NOMO-1 treated with dmso at 0.1 percent for 144 hours (cell line): Measurements from ENCODE around the gene KIFAP3.

Experiments
- DNase-seq: peaks from one replicate; lab custom pipeline; 2025; ENCODE audit not compliant: unreplicated experiment; lab: John Stamatoyannopoulos, UW

Gene KIFAP3

GRCh38 chr1:169995993-169996392 lies 78.5 kb downstream of the KIFAP3 start:
- DNase-seq, result no peak

DNA sequence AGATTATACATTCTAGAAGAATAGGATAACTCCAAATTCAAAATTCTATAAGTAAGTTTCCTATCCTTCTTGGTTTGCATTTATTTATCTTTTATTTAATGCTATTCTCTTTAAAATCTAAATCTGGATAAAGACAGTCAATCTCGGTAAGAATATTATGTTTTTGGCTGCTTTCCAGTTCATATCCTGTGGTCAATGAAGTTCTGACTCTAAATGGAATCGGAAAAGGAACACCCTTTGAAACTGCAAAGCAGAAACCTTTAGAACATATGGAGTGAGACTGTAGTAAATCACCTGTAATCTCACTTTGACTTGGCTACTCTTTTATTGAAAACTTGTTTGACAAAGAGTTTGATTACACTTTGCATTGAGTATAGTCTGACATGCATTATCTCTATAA lies 85.2 kb downstream of the KIFAP3 start:
- no peak for DNase-seq

- DNase-seq, result no peak
Observed at GRCh38 chr1:169985757-169986156, 88.7 kb downstream of the KIFAP3 start.

GRCh38 chr1:169974067-169974466 lies 100.4 kb downstream of the KIFAP3 start:
- DNase-seq, result no peak

DNA sequence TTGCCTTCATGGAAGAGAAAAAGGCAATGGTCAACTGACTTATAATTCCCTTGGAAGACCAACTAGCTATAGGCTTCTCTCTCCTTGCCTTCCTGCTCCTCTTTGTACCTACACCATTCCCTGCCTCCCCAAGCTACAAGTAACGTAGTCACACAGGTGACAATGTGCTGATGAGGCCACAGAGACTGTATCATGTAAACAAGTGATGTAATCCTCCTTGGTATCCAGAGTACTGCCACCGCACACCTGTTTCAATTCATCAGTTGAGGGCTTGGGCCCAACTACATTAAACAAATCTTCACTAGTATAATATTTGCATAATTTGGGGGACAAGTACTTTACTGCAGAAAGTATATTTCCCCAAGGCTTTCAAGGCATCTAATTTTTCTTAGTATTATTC lies 104.4 kb downstream of the KIFAP3 start:
- DNase-seq, result no peak

GRCh38 chr1:169968174-169968573 lies 106.3 kb downstream of the KIFAP3 start:
- DNase-seq, result no peak

DNA sequence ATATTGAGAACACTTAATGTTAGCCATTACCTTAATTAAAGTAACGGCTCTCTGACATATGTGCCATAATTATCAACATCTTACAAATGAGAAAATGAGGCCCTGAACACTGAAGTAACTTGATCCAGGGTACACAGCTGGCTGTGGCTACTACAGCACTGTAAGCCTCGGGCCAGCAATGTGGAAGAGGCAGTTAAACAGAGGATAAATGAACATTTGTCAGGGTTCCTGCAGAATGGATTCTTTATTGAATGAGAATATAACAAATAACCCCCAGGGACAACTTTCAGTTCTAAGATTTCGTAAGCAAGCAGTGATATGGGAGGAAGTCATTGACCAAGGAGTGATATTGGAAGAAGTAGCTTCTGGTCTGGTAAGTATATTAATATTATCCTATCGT lies 110.3 kb downstream of the KIFAP3 start:
- DNase-seq, result no peak

GRCh38 chr1:169959686-169960085 lies 114.8 kb downstream of the KIFAP3 start:
- DNase-seq, result no peak

DNA sequence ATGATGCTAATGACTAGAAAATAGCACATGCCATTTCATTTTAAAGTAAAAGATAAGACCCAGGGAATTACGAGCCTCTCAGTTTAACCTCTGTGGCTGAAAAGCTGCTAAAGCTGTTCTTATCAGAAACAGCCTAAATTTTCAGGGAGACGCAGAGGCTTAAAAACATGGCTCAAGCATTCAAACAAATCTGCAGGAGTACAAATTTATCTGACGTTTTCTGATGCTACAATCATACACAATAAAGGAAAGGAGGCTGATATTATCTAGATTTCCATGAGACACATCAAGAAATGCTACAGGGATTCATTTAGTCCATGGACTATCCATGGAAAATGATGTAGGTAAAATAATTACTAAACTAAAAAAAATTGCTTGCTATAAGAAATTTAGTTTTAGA lies 115.5 kb downstream of the KIFAP3 start:
- no peak for DNase-seq

- DNase-seq, result no peak
Observed at GRCh38 chr1:169957884-169958283, 116.6 kb downstream of the KIFAP3 start.

DNA sequence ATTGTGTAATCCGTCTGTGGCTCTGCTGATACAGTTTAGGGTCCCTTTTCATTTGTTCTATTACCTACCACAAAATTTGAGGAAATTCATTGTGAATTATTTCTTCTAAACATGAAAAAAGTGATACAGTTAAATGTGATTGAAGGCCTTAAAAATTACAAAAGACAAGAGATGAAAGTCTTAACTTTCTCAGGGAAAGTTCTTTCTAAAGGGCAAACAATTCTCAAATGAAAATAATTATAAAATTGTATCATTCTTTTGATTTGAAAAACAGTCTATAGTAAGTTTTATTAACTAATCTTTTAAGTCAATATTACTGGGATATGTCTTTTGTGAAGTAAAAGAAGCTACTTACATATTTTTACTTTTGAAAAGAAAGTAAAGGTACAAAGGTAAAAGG lies 123.4 kb downstream of the KIFAP3 start:
- DNase-seq, result no peak

DNA sequence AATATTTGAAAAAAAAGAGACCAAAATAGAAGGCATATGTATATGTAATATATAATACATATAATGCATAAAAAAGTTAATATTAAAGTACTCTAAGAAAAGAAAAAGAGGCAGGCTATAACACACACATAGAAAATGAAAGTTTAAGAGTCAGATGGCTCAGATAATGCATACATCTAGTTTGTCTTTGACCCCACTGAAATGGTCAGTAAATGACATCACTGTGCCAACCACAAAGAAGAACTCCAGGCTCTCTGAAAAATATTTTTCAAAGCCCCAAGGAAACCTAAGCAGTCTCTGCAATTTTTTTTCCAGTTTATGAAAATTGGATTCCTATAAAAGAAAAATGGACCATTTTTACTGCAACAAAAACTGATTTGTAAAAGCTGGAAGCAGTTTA lies 125.4 kb downstream of the KIFAP3 start:
- no peak for DNase-seq

DNA sequence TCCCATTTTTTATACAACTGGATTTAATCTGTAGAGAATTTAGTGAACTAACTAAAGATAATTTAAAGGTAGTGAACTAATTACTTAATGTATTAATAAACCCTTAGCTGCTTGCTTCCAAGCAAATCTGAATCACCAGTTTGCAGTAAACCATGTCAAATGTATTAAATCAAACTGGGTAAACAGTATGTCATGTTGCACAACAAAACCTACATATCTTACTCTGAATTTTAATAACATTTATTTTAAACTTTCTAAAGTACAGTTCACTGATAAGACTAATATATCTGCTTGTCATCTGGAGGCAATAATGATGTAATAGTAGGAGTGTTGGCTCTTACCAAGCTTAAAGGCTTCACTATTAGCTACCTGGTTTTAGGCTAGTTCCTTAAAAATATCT lies 128.3 kb downstream of the KIFAP3 start:
- DNase-seq, result no peak

- DNase-seq, result no peak
Observed at GRCh38 chr1:169945181-169945580, 129.3 kb downstream of the KIFAP3 start.

- no peak for DNase-seq
Observed at GRCh38 chr1:169944621-169945020, 129.9 kb downstream of the KIFAP3 start.

DNA sequence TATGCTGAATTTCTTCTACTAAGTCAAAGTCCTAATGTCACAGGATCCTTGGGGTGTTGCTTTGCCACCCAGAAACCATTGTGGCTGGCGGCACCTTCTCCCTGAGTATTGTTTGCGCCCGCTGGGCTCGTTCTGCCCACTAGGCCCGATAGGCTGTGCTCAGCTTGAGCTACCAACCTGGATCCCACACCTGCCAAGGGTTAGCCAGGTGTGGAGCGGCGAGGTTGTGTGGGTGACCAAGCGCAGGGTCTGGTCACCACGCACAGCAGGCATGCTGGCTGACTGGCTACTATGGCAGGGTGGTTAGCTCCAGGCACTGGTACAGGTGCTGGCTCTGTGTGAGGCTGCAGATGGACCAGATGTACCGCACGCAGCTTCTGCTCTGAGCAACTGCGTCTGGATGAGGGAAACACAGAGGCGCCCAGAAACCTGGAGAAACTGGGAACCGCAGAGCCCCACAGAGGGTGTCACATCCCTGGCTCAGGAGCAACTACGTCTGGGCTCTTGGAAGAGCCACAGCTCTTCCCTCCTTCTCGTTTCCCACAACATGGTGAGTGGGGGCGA lies 130.4 kb downstream of the KIFAP3 start:
- DNase-seq, result no peak

GRCh38 chr1:169941982-169942830 lies 132.3 kb downstream of the KIFAP3 start:
- no peak for DNase-seq

DNA sequence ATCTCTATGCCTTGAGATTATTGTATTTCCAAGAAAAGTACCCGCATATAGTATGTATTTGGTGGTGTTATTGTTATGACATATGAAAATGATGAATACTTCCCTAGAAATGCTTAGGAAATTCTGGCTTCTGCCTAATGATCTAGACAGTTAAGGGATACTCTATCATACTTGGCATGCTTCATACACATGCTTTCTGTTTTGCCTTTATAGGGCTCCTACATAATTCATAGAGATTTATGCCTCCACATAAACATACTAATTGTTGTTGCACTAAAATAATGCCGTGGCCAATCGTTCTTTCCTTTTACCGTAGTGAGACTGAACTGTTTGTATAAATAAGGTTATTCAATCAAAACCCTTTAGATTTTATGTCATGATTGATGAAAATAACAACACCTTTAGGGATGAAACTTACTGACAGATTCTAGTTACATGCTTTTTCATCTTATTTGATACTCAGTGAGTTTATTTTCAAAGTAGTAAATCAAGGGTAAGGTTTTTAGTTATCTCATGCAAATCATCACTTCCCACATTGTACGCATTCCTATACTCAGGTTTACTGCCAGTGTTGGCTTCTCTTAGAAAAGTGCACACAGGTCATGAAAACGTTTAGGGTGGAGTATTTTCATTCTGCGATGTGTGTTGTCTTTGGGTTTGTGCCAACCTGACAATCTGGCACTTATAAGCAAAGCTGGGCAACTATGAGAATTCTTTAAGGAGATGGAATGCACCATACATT lies 140.3 kb downstream of the KIFAP3 start:
- no peak for DNase-seq

GRCh38 chr1:169931795-169932231 lies 142.7 kb downstream of the KIFAP3 start:
- no peak for DNase-seq

- no peak for DNase-seq
Observed at GRCh38 chr1:169929210-169929526, 145.3 kb downstream of the KIFAP3 start.

GRCh38 chr1:169928438-169929209 lies 145.9 kb downstream of the KIFAP3 start:
- peak; percentile 6 for DNase-seq
